ENCODE measurements around the gene ZBTB2.
A peak's percentile ranks its signal among the peaks of the same experiment; 100 is the strongest.

Gene ZBTB2

DNA sequence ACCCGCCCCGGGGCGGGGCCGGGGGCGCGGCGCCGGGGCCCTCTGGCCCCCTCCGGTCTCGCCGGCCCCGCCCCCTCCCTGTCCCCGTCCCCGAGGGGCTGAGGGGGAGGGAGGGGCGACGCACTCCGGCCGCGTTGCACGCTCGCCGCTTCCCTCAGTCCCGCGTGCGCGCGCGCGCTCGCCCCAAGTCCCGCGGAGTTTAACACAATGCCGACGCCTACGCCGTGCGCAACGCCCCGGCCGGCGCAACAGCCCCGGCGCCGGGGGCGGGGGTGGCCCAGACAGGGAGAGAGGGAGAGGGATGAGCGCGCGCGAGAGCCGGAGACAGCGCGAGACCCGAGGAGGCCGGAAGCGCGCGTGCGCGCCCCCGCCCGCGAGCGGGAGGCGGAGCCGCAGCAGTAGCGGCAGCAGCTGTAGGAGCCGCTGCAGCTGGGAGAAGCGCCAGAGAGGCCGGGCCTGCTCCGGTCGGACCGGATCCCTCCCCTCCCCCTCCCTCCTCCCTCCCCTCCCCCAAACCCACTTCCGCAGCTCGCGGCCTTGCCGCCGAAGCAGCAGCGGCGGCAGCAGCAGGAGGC lies 996 bp downstream of the ZBTB2 start:
- Histone ChIP-seq H3K4me1 (ENCODE audit: control insufficient read depth, low read length) (peaks cover 42% of the 10 kb centered on the region), H3K4me2 (ENCODE audit: low read length) (peak overlapping the region; percentile 69; the same call in 1 of the 2 replicates), H3K9me2 (replicated peaks; ENCODE audit: control insufficient read depth, low read length) (no peaks in the 10 kb centered on the region), H3K79me2 (ENCODE audit: control insufficient read depth, low read length) (peaks cover 87% of the 10 kb centered on the region), H3K4me3 (ENCODE audit: low read length) (peak overlapping the region; percentile 80), H3K36me3 (ENCODE audit: control insufficient read depth, low read length) (peaks cover 70% of the 10 kb centered on the region), H3K27ac (ENCODE audit: low read depth, low read length) (peak overlapping the region; percentile 96), H4K20me1 (ENCODE audit: control insufficient read depth, insufficient read depth, low read depth, low read length) (peaks cover 19% of the 10 kb centered on the region; the same call in 1 of the 2 replicates), H3F3A (ENCODE audit: control insufficient read depth, insufficient read depth) (peaks cover 23% of the 10 kb centered on the region), H3K27me3 (ENCODE audit: control insufficient read depth, low read length) (no peaks in the 10 kb centered on the region), H3K9me3 (ENCODE audit: control insufficient read depth, insufficient read depth, low read length) (no peaks in the 10 kb centered on the region)
- TF ChIP-seq, protein P1, sequence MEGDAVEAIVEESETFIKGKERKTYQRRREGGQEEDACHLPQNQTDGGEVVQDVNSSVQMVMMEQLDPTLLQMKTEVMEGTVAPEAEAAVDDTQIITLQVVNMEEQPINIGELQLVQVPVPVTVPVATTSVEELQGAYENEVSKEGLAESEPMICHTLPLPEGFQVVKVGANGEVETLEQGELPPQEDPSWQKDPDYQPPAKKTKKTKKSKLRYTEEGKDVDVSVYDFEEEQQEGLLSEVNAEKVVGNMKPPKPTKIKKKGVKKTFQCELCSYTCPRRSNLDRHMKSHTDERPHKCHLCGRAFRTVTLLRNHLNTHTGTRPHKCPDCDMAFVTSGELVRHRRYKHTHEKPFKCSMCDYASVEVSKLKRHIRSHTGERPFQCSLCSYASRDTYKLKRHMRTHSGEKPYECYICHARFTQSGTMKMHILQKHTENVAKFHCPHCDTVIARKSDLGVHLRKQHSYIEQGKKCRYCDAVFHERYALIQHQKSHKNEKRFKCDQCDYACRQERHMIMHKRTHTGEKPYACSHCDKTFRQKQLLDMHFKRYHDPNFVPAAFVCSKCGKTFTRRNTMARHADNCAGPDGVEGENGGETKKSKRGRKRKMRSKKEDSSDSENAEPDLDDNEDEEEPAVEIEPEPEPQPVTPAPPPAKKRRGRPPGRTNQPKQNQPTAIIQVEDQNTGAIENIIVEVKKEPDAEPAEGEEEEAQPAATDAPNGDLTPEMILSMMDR (IDR thresholded peaks at IDR 0.05; ENCODE audit: low read depth, low read length, poor library complexity, severe bottlenecking): no peak
- no peak for TF ChIP-seq EZH2phosphoT487 (IDR thresholded peaks at IDR 0.05; ENCODE audit: borderline replicate concordance, low read length)

DNA sequence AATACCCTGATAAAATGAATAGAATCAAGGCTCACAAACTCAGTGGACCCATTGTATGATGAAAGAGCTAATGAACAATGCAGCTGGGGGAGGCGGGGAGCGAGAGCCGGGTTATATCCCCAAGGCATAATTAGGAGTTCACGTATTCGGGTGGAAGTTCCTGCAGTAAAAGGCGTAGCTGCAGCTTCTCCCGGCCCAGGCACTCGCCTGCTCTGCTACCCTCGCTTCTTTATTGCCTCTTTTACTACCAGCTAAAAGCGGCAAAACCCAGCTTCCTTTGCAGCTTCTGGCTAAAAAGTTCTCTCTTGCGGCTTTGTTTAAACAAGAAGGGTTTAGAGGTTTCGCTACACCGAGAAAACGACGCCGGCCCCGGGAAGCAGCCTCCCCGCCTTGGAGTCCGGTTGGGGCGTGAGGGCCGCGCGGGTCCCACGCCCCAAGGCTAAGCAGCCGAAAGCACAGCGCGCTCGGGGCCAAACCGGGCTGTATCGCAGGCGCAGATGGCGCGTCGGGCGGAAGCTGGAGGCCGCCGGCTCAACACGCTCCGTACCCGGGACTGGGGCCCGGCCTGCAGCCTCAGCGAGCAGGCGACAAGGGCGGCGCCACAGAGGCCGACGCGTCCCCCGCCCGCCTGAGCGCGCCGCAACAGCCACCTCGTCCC lies 1.6 kb downstream of the ZBTB2 start:
- TF ChIP-seq, protein P1 (IDR thresholded peaks at IDR 0.05; ENCODE audit: low read depth, low read length, poor library complexity, severe bottlenecking): no peak
- no peak for TF ChIP-seq EZH2phosphoT487 (IDR thresholded peaks at IDR 0.05; ENCODE audit: borderline replicate concordance, low read length)
- H4K20me1 ChIP-seq (ENCODE audit: control insufficient read depth, insufficient read depth, low read depth, low read length): peaks cover 19% of the 10 kb centered on the region; the same call in 1 of the 2 replicates
- peaks cover 35% of the 10 kb centered on the region for H3K4me1 ChIP-seq (ENCODE audit: control insufficient read depth, low read length)

DNA sequence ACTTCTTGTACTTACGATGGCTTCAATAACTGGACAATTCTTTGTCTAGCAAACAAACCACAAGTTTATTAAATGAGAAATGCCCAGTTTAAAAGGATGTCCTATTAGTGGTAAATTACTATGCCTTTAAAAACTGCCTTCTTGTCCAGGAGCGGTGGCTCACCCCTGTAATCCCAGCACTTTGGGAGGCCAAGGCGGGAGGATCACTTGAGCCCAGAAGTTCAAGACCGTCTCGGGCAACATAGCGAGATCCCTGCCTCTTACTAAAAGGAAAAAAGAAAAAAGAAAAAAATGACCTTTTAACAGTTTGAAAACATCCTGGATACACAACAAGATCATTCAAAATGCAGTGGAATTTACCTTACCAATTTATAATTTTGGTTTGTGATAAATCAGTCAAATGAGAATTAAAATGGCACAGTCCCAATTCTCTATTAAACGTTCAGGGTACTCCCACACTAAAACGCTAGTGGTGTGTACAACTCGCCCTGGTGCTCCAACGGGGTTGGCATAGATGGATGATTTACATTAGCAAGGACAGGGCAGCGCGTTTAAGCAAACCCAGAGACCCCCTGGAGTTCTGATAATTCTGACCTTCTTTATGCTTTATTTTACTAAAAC lies 2.3 kb downstream of the ZBTB2 start:
- H3K4me2 ChIP-seq (ENCODE audit: low read length): peak overlapping the region; percentile 64
- TF ChIP-seq, protein P1 (IDR thresholded peaks at IDR 0.05; ENCODE audit: low read depth, low read length, poor library complexity, severe bottlenecking): no peak
- no peak for TF ChIP-seq EZH2phosphoT487 (IDR thresholded peaks at IDR 0.05; ENCODE audit: borderline replicate concordance, low read length)
- peaks cover 31% of the 10 kb centered on the region for H3K4me1 ChIP-seq (ENCODE audit: control insufficient read depth, low read length)

More for the DNA sequence above, 1.6 kb downstream of the ZBTB2 start:
- peak overlapping the region; percentile 96 for H3K27ac ChIP-seq (ENCODE audit: low read depth, low read length)
- H3K4me2 ChIP-seq (ENCODE audit: low read length): peak overlapping the region; percentile 64
- H3K27me3 ChIP-seq (ENCODE audit: control insufficient read depth, low read length): no peaks in the 10 kb centered on the region
- peak overlapping the region; percentile 80 for H3K4me3 ChIP-seq (ENCODE audit: low read length)
- no peaks in the 10 kb centered on the region for H3K9me2 ChIP-seq (replicated peaks; ENCODE audit: control insufficient read depth, low read length)
- peaks cover 70% of the 10 kb centered on the region for H3K36me3 ChIP-seq (ENCODE audit: control insufficient read depth, low read length)
- peaks cover 87% of the 10 kb centered on the region for H3K79me2 ChIP-seq (ENCODE audit: control insufficient read depth, low read length)
- H3F3A ChIP-seq (ENCODE audit: control insufficient read depth, insufficient read depth): peaks cover 23% of the 10 kb centered on the region
- H3K9me3 ChIP-seq (ENCODE audit: control insufficient read depth, insufficient read depth, low read length): no peaks in the 10 kb centered on the region

More for the DNA sequence above, 2.3 kb downstream of the ZBTB2 start:
- H3F3A ChIP-seq (ENCODE audit: control insufficient read depth, insufficient read depth): peaks cover 23% of the 10 kb centered on the region
- H3K79me2 ChIP-seq (ENCODE audit: control insufficient read depth, low read length): peaks cover 87% of the 10 kb centered on the region
- peaks cover 74% of the 10 kb centered on the region for H3K36me3 ChIP-seq (ENCODE audit: control insufficient read depth, low read length)
- H3K9me2 ChIP-seq (replicated peaks; ENCODE audit: control insufficient read depth, low read length): no peaks in the 10 kb centered on the region
- peak overlapping the region; percentile 96 for H3K27ac ChIP-seq (ENCODE audit: low read depth, low read length)
- peak overlapping the region; percentile 80 for H3K4me3 ChIP-seq (ENCODE audit: low read length)
- peaks cover 19% of the 10 kb centered on the region; the same call in 1 of the 2 replicates for H4K20me1 ChIP-seq (ENCODE audit: control insufficient read depth, insufficient read depth, low read depth, low read length)
- H3K9me3 ChIP-seq (ENCODE audit: control insufficient read depth, insufficient read depth, low read length): no peaks in the 10 kb centered on the region
- no peaks in the 10 kb centered on the region for H3K27me3 ChIP-seq (ENCODE audit: control insufficient read depth, low read length)

All from DOHH2 (cell line).